IPS DF 19.7 (cell line): ENCODE data around the gene XKR8.

Experiments used
- DNase-seq: peaks from one replicate; pipeline ENCODE4 v3.0.0-alpha.2; 2013; ENCODE audit warnings: low read depth, low spot score

The XKR8 gene

DNA sequence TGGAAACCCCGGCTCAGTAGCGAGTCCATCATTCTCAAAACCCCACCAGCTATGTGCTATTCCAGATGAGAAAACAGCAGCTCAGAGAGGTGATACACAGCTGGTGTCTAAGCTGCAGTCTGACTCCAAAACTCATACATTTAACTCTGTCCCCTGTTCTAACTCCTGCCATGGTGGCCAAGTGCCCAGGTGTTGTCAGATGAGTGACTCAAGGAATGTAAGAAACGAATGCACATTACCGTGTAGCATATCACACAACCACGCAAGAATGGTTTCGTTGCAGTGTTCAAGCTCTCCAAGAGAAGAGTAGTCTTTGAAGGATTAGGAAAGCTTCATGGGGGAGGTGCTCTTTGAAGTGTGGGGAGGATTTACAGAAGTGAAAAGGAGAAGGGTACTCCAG is 4.7 kb upstream of the XKR8 start:
- no peak for DNase-seq

DNA sequence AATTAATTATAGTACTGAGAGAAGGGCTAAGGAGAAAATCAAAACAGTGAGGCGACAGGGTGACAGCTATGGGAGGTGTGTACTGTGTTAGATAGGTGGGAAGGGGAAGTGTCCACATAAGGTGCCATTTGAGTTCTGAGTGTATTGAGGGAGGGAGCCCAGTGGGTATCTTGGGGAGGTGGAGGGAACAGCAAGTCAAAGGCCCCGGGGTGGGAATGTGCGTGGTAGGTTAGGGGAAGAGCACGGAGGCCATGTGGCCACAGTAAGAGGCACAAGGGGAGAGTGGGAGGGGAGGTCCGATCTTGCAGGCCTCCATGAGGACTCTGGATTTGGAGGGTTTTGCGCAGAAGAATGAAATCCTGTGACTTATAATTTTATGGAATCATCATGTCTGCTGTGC is 3.0 kb upstream of the XKR8 start:
- DNase-seq, result no peak

DNA sequence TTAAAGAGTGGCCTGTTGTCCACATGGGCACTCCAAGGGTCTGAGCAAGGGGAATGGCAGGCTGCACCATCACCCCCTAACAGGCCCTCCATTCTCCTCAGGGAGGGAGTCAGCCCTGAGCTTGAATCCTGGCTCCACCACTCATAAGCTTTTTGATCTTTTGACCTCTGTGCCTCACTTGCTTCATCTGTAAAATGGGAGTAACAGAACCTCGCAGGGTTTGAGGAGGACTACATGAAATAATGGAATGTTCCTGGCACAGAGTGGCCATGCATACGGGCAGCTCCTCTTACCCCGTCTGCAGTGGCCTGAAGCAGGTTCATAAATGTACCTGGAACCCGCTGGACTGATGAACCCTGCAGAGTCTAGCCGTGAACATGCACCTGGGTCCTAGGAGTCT is 2.1 kb upstream of the XKR8 start:
- DNase-seq, result no peak

DNA sequence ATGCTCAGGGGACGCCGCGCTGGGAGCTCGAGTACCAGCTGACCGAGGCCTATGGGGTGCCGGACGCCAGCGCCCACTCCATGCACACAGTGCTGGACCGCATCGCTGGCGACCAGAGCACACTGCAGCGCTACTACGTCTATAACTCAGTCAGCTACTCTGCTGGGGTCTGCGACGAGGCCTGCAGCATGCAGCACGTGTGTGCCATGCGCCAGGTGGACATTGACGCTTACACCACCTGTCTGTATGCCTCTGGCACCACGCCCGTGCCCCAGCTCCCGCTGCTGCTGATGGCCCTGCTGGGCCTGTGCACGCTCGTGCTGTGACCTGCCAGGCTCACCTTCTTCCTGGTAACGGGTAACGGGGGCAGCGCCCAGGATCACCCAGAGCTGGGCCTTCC is 1.3 kb upstream of the XKR8 start:
- DNase-seq, result no peak

DNA sequence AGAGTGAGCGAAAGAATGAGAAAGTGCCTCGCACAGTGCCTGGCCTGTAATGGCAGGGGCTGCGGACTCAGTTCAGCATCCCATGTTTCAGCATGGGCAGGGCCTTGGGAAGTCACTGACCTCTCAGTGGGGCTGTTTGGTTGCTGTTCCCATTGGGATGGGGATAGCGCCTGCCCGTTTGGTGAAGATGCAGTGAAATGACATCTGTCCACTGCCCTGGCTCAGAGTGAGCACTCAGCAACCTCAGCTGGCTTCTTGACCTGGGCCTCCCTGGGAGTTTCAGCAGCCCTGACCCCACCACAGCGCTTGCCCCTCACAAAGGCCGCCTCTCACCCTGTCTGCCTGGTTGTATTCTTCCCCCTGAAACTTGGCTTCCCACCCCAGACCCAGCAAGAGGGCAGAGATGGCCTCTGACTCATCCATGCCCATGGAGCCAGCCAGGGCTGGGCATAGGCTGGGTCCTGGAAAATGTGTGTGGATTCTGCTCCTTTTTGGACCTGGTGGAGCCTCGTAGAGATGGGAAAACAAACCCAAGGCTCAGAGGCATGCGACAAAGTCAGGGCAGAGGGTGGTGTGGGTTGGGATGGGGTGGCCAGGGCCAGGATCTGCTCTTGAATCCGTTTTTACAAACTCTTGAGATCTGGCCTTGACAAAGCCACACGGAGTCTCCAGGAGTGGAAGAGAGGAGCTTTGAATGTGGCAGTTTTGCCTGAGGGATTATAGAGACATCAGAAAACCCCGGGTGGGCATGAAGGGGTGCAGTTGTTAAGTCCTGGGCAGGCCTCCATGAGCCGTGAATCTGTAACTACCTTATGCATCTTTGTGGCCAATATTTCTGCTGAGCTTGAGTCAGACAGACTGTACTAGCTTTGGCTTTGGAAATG is 1.2 kb downstream of the XKR8 start:
- DNase-seq, result no peak

DNA sequence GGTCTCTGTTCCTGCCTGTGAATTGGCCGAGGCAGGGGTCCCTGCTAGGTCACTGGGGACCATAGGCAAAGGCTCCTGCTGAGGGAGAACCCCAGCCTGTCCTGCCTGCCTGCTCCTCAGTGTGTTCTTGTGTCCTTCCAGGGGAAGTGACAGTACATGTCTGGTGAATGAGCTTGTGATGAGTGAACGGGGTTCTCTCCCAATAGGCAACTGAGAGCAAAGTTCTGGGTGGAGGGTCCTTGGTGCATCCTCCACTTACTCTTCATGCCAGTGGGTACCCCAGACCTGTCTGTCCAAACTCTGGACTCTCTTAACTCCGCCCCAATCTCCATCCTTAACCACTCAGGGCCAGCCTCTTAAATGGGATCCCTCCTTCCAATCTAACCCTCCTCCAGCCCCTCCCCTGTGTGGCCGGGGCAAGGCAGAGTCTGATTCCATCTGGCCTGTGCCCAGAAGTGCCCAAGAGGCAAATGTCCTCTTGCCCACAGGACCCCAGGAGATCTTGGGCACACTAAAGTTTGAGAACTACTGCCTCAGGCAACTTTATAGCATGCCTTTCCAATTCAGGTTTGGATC is 2.0 kb downstream of the XKR8 start:
- DNase-seq, result no peak

DNA sequence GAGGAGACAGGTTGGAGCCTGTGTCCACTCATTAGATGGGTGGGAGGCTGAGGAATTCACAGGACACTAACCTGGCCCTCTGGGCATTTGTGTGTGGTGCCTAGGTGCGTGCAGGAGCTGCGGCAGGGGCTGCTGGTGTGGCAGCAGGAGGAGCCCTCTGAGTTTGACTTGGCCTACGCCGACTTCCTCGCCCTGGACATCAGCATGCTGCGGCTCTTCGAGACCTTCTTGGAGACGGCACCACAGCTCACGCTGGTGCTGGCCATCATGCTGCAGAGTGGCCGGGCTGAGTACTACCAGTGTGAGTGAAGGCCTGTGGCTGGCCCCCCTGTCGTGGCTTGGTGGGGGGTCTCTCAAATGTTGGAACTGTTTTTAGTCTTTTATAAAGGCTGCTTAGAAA is 3.6 kb downstream of the XKR8 start:
- DNase-seq, result no peak

DNA sequence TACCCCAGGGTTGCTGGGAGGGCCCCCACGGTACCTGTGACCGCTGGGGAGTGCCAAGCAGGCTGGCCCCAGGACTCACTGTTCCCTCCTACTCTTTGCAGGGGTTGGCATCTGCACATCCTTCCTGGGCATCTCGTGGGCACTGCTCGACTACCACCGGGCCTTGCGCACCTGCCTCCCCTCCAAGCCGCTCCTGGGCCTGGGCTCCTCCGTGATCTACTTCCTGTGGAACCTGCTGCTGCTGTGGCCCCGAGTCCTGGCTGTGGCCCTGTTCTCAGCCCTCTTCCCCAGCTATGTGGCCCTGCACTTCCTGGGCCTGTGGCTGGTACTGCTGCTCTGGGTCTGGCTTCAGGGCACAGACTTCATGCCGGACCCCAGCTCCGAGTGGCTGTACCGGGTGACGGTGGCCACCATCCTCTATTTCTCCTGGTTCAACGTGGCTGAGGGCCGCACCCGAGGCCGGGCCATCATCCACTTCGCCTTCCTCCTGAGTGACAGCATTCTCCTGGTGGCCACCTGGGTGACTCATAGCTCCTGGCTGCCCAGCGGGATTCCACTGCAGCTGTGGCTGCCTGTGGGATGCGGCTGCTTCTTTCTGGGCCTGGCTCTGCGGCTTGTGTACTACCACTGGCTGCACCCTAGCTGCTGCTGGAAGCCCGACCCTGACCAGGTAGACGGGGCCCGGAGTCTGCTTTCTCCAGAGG is 6.8 kb downstream of the XKR8 start:
- no peak for DNase-seq

DNA sequence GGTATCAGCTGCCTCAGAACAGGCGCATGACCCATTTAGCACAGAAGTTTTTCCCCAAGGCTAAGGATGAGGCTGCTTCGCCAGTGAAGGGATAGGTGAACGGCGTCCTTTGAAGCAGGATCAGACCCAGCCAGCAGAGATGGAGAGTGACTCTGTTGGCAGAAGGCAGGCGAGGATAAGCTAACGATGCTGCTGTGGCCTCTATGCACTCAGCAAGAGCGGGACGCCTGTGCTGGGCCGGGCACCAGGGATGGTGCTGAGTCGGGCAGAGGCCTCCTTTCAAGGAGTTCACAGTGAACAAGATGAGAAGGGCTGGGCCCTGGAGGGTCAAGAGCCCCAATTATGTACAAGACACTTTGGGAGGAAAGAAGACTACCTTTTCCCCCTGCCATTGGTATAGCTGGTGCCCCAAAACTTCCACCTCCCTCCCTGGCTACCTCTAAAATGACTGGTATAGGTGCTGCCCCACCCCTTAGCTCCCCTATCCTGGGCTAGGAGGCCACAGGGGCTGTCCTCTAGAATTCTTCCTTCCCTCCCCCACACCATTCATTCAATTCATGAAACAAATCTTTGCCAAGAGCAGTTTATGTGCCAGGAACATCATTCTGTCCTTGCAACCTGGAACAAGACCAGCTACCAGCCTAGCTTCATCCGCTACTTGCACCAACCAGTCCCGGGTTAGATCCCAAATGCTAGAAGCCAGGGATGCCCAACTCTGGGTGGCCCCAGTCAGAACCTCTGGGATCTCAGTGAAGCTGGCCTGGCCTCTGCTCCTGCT is 7.5 kb downstream of the XKR8 start:
- no peak for DNase-seq

DNA sequence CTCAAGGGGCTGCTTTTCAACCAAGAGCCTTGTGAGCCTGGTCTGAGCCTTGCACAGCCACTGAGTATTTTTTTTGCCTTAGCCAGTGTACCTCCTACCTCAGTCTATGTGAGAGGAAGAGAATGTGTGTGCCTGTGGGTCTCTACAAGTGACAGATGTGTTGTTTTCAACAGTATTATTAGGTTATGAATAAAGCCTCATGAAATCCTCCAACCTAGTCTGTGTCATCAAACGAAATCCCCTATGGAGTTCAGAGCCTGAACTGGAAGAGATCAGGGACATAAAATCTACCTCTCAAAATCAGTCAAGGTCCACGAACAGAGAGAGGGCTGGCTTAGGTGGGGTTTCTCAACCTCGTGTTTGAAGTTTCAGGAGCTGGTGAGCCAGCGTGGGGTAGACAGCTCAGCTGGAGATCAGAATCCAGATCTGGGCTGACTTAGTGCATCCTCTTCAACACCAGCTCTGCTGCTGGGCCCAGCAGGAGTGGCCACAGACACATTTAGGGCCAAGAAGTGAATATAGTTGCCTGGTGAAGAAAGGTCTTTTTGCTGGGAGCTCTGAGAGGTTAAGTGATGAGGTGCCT is 8.2 kb downstream of the XKR8 start:
- DNase-seq, result no peak

DNA sequence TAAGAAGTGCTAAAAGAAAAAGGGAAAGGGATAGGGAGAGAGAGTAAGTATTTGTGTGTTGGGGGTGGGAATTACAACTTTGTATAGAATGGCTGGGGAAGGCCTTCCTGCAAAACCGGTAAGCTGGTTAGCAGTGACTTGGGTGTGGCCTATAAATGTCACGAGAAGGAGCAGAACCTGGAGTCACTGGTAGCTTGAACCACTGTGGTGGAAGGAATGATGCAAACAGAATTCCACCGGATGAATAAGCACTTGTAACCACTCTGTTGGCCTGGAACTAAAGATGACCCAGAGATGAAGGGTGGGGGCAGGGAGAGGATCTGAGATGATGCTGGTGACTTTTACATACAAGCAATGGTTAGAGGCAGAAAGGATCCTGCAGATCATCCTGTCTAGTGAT is 8.9 kb downstream of the XKR8 start:
- no peak for DNase-seq

DNA sequence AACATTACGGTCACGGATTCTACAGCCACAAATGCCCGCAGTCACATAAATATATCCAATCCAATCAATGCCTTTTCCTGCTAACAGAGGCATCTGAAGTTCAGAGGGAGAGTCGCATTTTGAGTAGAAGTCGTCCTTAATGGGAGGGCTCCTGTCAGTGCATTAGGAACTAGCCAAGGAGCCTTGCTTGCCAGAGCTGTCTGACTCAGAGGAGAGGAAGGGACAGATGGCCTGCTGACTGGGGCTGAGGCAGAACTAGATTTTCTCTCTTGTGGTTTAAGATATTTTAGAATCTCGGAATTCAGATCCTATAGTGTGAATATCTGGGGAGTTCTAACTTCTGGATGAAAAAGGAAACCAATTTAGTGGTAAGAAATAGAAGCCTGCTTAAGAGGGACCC is 10.6 kb downstream of the XKR8 start:
- DNase-seq, result no peak

DNA sequence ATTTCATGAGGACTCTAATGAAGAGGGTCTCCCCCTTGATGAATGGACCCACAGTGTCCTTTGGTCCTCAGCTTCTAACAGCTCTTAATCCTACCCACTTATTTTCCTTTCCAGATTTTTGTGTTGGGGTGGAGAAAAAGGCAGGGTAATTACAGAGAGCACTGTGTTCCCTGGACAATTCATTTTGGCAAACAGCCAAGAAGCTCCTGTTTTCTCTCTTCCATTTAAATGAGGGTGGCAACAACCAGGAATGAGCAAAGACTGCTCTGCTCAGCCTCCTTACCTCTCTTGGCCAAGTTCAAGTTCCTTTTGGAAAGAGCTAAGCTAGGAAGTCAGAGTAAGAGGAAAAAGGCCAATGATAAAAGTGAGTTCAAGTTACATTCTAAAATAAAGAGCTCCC is 11.9 kb downstream of the XKR8 start:
- DNase-seq, result no peak

DNA sequence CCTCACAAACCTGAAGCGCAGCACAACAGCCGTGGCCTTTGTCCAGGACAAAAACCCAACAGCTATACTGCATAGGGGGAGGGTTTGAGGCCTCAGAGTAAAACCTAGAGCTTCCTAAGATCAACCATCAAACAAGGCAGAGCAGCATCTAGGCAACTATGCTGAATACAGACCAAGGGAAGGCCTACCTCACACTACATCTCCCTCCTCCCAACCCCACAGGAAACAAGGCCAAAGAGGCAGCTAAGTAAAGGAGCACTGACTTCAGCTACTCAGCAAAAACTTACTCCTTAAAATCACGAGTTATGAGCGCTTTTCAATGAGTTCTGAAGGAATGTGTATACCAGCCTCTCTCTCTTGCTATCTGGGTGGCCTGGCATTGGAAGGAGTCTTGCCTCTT is 12.4 kb downstream of the XKR8 start:
- no peak for DNase-seq

DNA sequence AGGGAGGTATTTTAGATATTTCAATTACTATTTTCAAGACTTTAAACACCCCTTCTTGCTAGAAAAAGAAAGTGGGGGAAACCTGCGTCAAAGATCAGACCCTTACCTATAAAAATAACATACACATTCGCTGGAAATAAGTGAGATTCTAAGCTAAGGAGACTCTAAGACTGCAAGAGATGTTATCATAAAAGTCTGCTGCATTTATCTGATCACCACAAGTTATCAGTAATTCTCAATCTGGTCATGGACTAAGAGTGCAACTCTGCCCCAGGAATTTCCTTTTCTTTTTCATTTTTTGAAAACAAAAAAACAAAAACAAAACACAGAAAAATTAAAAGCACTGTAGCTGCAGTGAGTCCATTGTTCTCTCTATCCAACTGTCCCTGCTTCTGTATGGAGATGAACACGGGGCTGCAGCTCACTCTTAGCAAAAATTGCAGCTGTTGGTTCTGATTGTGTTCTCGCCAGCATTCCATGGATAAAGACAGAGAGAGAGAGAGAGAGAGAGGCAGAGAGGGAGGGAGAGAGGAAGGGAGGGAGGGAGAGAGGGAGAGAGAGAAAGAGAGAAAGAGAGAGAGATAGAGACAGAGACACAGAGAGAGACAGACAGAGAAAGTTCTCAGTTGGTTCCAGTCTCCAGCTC is 14.1 kb downstream of the XKR8 start:
- DNase-seq, result no peak

DNA sequence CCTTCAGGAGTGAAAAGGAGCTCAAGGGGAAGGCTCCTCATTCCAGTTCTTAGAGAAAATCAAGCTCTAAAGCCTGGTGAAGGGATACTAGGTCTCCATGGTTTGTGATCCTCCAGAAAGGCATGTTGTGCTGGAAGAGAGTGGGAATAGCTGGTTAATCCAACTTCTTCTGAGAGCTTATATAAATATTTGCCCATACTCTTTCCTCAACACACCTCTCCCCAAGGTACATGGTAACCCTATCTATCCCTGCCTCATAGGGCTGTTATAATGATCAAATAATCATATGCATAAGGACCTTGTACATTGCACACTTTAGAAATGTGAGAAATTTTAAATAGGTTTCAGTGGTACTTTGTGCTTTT is 14.6 kb downstream of the XKR8 start:
- DNase-seq, result no peak

DNA sequence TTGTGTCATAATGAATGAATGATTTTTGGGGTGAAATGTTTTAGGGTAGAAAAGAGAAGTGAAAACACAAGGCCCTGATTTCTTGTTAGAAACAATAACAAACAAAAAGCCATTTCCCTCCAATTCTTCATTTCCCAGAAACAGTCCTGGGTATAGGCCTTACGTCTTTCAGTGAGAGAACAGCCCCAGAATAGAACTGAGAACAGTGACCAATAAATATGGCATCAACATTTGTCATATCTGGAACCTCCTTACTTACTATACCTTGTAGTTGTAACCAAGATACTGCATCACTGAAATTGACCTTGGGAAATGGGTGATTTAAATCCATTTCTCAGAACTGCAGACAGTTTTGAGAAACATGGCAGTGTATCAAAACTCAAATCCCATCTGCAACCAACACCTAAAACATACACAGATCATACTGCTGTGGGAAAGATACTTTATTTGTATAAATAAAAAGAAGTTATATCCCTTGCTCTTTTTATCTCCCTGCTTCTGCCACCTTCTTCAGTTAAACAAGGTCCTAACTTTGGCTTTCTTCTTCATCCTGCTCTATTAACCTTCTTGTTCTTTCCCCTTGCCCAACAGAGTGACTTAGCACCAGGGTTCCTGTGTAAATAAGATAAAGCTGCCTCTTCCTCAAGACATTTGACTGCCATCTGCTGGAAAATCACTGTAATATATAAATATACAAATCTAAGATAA is 19.5 kb downstream of the XKR8 start:
- DNase-seq, result no peak

DNA sequence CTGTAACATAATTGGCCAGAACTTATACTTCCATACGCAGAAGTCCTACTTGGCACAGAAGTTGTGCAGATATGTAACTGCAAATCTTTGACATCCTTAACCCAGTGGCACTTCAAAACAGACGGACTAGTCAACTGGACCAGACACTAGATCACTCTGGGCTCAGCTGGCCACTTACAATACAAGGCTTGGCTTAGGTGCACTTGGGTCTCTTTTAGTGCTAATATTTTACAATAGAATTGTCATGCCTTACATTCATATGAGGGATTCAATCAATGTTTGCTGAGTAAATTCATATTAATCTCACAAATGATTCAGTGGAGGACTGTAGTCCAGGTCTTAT is 20.1 kb downstream of the XKR8 start:
- no peak for DNase-seq

DNA sequence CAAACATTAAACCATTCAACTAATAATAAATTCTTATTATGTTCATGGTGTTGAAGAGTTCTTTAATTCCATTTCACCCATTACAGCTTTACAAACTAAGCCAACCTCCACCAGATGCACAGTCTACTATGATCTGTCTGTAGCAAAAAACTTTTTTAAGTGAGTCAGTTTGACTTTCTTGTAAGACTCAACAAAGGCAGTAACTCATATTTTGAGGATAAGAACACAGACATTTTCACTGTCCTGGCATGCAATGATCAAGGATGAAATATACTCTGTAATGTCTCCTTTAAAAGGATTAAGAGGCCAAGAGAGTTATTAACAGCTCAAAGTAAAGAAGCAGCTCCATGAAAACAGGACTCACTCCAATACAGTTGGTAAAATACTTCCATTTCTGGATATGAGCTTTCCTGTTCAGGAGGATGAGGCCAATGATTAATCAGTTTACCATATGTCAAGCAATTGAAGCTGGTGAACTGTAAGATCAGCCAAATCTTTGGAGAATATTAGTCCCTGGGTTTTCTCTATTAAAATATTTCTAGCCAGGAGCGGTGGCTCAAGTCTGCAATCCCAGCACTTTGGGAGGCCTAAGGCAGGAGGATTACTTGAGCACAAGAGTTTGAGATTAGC is 20.6 kb downstream of the XKR8 start:
- no peak for DNase-seq

DNA sequence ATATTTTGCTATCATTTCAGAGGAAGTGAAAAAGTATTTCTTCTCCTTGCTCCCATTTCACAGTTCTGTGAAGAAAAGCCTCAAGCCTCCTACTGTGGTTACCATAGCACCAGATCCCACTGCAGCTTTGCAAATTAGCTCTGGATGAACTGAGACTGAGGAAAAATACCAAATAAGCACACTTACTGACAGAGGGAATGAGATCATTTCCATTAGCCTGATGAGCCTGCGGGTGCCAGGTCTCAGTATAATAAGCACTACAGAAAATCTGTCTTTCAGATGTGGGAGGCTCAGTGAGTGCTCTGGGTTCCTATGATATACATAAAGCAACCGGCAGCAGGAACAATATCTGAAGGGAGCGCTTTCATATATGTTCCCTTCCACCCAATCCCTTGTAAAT is 21.4 kb downstream of the XKR8 start:
- DNase-seq, result no peak
